Activated B cell treated with CpG ODN at 0.5 μM for 24 hours (primary cell): ENCODE data around the gene FRY. TPM values are rescaled to one million over a fixed set of nuclear protein-coding genes. Genes with fewer than 3 reads are reported as not detected.

ENCODE experiments used
- ATAC-seq: fragments of 200-7000 bp; cut with Tn5 transposase; one replicate; pipeline ENCODE4 v1.10.0; 2021; ENCODE audit warnings: low read depth, mild to moderate bottlenecking, moderate library complexity
- CTCF ChIA-PET: fragments of 350-600 bp; sonication (Branson Sonifier 250); formaldehyde crosslinking; loops from one replicate; lab custom pipeline; 2021; ENCODE audit warnings: antibody characterized with exemption; lab: Charles Lee
- POLR2A ChIA-PET: fragments of 350-600 bp; sonication (Branson Sonifier 250); formaldehyde crosslinking; loops from one replicate; lab custom pipeline; 2021; ENCODE audit warnings: antibody characterized with exemption; lab: Charles Lee
- DNase-seq: peaks from one replicate; pipeline ENCODE4 v3.0.0; 2022
- H3K27ac Mint-ChIP-seq: one replicate; pipeline ENCODE4 v1.8.0; 2020; ENCODE audit warnings: mixed read lengths
- H3K27me3 Mint-ChIP-seq: one replicate; pipeline ENCODE4 v1.8.0; 2021; ENCODE audit warnings: mixed read lengths
- H3K36me3 Mint-ChIP-seq: one replicate; pipeline ENCODE4 v1.8.0; 2021; ENCODE audit warnings: low read depth, mixed read lengths
- H3K4me1 Mint-ChIP-seq: one replicate; pipeline ENCODE4 v1.8.0; 2021; ENCODE audit warnings: mixed read lengths
- H3K4me3 Mint-ChIP-seq: one replicate; pipeline ENCODE4 v1.8.0; 2020; ENCODE audit warnings: mild to moderate bottlenecking, mixed read lengths
- H3K9me3 Mint-ChIP-seq: one replicate; pipeline ENCODE4 v1.8.0; 2020; ENCODE audit warnings: mixed read lengths
- CTCF ChIP-seq: fragments of 200-600 bp; IDR thresholded peaks from one replicate; pipeline ENCODE4 v1.8.0; 2022; ENCODE audit warnings: antibody characterized with exemption, mild to moderate bottlenecking
- intact Hi-C: fragments of 100-400 bp; cut with micrococcal nuclease; formaldehyde crosslinking; loops from one replicate; pipeline ENCODE4 v1.15.1; 2024
- total RNA-seq: library from RNA; stranded (reverse); gene quantifications from 2 replicates; pipeline ENCODE4 v1.2.3, GENCODE V29; 2022

FRY gene
- total RNA-seq, 1 donor from 2014 or later, result 4.8 TPM

DNA sequence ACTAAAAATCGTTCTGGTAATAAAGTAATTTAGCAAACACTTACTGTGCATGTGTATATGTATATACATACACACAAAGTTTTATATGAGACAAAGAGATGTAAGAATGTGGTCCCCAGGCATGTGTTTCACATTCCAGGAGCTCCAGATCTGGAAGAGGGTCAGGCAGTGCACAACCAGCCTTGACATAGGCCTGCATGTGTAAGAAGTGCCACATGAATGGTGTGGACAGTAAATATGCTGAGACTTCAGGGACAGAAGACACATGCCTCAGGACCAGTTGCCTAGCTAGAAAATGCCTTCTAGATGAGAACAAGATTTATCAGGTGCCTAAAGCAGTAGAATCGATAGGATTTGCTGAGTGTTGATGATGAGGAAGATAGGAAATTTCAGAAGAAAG, 76.4 kb downstream of the FRY start:
- no peak for DNase-seq
- peaks cover 2% of the 10 kb centered on the region for H3K4me1 Mint-ChIP-seq
- no peaks in the 10 kb centered on the region for H3K36me3 Mint-ChIP-seq
- H3K27me3 Mint-ChIP-seq, result no peaks in the 10 kb centered on the region
- intact Hi-C loops, result no loop called here
- CTCF ChIA-PET, result no interaction called here
- H3K9me3 Mint-ChIP-seq, result no peaks in the 10 kb centered on the region
- no peak overlapping the region for H3K27ac Mint-ChIP-seq
- no peak for TF ChIP-seq CTCF
- POLR2A ChIA-PET, result no interaction called here
- no peak for ATAC-seq
- H3K4me3 Mint-ChIP-seq, result no peak overlapping the region

DNA sequence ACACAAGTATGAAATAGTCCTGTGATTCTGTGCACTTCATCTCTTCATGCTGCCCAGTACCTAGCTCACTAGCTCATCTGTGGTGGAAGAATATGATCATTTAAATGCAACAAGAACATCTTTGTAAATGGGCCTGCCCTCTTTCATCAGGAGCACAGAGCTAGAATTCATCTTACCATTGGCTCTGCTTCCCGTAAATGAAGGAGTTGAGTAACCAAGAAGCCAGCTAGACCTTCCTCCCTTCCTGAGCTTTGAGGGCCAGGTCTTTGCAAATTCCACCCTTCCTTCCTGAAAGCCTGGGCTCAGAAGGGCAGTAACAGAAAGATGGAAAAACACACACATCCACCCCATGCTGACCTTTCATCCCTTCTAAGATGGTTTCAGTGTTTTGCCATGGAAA, 82.0 kb downstream of the FRY start:
- Mint-ChIP-seq H3K9me3 (no peaks in the 10 kb centered on the region), H3K36me3 (no peaks in the 10 kb centered on the region), H3K27ac (no peak overlapping the region), H3K27me3 (no peaks in the 10 kb centered on the region), H3K4me1 (peaks cover 16% of the 10 kb centered on the region), H3K4me3 (no peak overlapping the region)
- intact Hi-C loops, result no loop called here
- no peak for TF ChIP-seq CTCF
- DNase-seq (no peak), ATAC-seq (no peak)
- POLR2A ChIA-PET, result no interaction called here
- CTCF ChIA-PET, result no interaction called here

DNA sequence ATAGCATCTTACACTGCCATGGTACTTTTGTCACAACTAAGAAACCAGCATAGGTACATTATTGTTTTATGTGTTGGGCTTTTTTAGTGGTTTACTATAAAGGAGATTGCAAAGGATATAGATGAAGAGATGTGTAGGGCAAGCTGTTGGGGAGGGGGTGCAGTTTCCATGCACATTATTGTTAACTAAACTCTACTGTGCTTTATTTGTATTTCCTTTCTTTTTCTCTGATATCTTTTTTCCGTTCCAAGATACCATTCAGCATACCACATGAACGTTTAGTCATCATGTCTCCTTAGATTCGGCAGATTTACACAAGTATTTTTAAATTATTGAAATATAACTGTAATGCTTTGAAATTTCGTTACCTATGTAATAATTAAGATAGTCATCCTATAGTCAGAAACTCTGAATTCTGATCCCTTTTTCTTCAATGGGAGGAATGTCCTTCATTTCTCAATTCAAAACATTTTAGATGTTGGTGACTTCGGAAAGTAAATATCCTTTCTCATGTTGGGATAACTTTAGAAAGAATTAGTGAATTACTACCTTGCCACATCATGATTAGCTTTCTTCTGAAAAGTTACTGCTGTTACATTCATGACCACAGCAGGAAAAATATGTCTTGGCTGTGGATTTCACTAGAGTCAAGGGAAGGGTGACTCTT, 82.8 kb downstream of the FRY start:
- ChIA-PET POLR2A (no interaction called here), CTCF (no interaction called here)
- Mint-ChIP-seq H3K27ac (no peak overlapping the region), H3K4me3 (no peak overlapping the region), H3K36me3 (no peaks in the 10 kb centered on the region), H3K4me1 (peaks cover 16% of the 10 kb centered on the region), H3K9me3 (no peaks in the 10 kb centered on the region), H3K27me3 (no peaks in the 10 kb centered on the region)
- DNase-seq (no peak), ATAC-seq (no peak)
- intact Hi-C loops, result no loop called here
- TF ChIP-seq CTCF, result no peak

- Mint-ChIP-seq H3K4me1 (peaks cover 16% of the 10 kb centered on the region), H3K27me3 (no peaks in the 10 kb centered on the region), H3K36me3 (no peaks in the 10 kb centered on the region), H3K27ac (no peak overlapping the region), H3K4me3 (no peak overlapping the region), H3K9me3 (no peaks in the 10 kb centered on the region)
- intact Hi-C loops, result no loop called here
- DNase-seq (no peak), ATAC-seq (no peak)
- no peak for TF ChIP-seq CTCF
- POLR2A ChIA-PET, result no interaction called here
- CTCF ChIA-PET, result no interaction called here
Observed at GRCh38 chr13:32115066-32115465, 83.5 kb downstream of the FRY start.

DNA sequence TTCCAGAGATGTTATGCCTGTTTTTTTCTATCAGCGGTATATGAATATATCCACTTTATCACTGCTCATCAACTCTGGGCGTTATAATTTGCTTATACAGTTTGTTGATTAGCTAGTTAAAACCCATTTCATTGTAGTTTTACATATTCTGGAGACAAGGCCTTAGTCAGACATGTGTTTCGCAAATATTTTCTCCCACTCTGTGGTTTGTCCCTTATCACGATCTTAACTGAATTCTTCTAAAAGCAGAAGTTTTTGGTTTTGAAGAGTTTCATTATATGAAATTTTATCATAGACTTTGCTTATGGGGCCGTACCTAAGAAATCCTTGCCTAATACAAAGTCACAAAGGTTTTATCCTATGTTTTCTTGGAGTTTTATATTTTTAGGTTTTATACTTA, 84.6 kb downstream of the FRY start:
- peaks cover under 1% of the 10 kb centered on the region for H3K36me3 Mint-ChIP-seq

More for the DNA sequence above, 84.6 kb downstream of the FRY start:
- Mint-ChIP-seq H3K27me3 (no peaks in the 10 kb centered on the region), H3K4me3 (no peak overlapping the region), H3K4me1 (peaks cover 14% of the 10 kb centered on the region), H3K9me3 (peaks cover 5% of the 10 kb centered on the region), H3K27ac (no peak overlapping the region)
- ATAC-seq (no peak), DNase-seq (no peak)
- CTCF ChIA-PET, result no interaction called here
- TF ChIP-seq CTCF, result no peak
- intact Hi-C loops, result no loop called here
- POLR2A ChIA-PET, result no interaction called here
